ENCODE measurements around the gene ZDBF2. TPM values are rescaled to one million over a fixed set of nuclear protein-coding genes. Genes with fewer than 3 reads are reported as not detected.
"Not testable (repeated sequence)": the region's sequence is repeated elsewhere in the genome, so short reads cannot be mapped to it uniquely, and the experiment has no call there.

The ZDBF2 gene
- total RNA-seq, 1 donor from 2014 or later, result 8.1 TPM

DNA sequence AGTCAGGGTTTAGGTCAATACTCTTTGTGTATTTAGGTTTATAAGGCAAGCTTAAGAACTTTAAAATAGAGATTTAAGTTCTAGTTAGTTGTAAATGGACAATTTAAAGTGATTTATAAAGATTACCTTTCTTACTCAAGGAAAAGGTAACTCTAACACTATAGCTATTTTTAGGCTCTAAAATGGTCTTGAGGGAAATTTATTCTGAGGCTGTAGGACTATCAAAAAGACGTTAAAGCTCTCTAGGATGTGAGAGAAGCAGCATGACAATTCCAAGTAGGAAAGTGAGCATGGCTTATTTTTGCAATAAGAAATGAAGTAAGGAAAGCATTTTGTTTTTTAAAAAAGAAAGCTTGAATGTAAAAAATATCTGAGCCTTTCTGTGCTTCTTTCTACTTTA is 78.1 kb downstream of the ZDBF2 start:
- no peak for ATAC-seq
- TF ChIP-seq, protein P1, sequence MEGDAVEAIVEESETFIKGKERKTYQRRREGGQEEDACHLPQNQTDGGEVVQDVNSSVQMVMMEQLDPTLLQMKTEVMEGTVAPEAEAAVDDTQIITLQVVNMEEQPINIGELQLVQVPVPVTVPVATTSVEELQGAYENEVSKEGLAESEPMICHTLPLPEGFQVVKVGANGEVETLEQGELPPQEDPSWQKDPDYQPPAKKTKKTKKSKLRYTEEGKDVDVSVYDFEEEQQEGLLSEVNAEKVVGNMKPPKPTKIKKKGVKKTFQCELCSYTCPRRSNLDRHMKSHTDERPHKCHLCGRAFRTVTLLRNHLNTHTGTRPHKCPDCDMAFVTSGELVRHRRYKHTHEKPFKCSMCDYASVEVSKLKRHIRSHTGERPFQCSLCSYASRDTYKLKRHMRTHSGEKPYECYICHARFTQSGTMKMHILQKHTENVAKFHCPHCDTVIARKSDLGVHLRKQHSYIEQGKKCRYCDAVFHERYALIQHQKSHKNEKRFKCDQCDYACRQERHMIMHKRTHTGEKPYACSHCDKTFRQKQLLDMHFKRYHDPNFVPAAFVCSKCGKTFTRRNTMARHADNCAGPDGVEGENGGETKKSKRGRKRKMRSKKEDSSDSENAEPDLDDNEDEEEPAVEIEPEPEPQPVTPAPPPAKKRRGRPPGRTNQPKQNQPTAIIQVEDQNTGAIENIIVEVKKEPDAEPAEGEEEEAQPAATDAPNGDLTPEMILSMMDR (IDR thresholded peaks at IDR 0.05), result no peak
- no peaks in the 10 kb centered on the region for H3K4me1 ChIP-seq
- intact Hi-C loops (cut with DNase I), result no loop called here
- DNase-seq, result no peak
- no peak overlapping the region for H3K4me3 ChIP-seq
- H3K36me3 ChIP-seq, result no peaks in the 10 kb centered on the region
- H3K9me3 ChIP-seq, result no peaks in the 10 kb centered on the region
- no peaks in the 10 kb centered on the region for H3K27me3 ChIP-seq (ENCODE audit: low read depth)
- H3K27ac ChIP-seq, result no peak overlapping the region

DNA sequence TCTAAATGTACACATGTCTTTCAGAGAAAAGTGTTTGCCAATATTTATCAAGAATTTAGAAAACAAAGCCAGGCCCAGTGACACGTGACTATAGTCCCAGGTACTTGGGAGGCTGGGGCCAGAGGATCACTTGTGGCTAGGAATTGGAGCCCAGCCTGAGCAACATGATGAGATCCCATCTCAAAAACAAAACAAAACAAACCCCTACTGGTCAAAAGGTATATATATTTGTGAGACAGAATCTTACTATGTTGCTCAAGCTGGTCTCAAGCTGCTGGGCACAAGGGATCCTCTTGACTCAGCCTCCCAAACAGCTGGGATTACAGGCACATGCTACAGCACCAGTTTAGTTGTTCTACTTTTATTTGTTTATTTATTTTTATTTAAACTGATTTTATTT is 79.2 kb downstream of the ZDBF2 start:
- DNase-seq (no peak), ATAC-seq (no peak)
- Histone ChIP-seq H3K27me3 (ENCODE audit: low read depth) (no peaks in the 10 kb centered on the region), H3K27ac (no peak overlapping the region), H3K9me3 (no peaks in the 10 kb centered on the region), H3K4me1 (no peaks in the 10 kb centered on the region), H3K36me3 (no peaks in the 10 kb centered on the region), H3K4me3 (no peak overlapping the region)
- intact Hi-C loops (cut with DNase I), result no loop called here
- TF ChIP-seq, protein P1 (IDR thresholded peaks at IDR 0.05), result no peak

DNA sequence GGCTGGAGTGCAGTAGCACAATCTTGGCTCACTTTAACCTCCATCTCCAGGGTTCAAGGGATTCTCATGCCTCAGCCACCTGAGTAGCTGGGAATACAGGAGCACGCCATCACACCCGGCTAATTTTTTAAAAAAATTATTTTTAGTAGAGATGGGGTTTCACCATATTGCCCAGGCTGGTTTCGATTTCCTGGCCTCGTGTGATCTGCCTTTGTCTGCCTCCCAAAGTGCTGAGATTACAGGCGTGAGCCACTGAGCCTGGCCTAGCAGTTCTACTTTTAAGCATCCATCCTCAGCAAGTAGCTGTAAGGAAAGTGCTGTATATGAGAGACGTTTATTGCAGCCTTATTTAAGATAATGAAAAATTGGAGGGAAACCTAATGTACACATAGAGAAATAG is 79.7 kb downstream of the ZDBF2 start:
- no peaks in the 10 kb centered on the region for H3K4me1 ChIP-seq

DNA sequence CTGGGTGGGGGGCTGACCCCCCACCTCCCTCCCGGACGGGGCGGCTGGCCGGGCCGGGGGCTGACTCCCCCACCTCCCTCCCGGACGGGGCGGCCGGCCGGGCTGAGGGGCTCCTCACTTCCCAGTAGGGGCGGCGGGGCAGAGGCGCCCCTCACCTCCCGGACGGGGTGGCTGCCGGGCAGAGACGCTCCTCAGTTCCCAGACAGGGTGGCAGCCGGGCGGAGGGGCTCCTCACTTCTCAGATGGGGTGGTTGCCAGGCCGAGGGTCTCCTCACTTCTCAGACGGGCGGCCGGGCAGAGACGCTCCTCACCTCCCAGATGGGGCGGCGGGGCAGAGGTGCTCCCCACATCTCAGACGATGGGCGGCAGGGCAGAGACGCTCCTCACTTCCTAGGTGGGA is 82.4 kb downstream of the ZDBF2 start:
- ATAC-seq; H3K27ac ChIP-seq; H3K27me3 ChIP-seq (ENCODE audit: low read depth); H3K9me3 ChIP-seq; H3K4me1 ChIP-seq; H3K4me3 ChIP-seq; DNase-seq; H3K36me3 ChIP-seq; intact Hi-C loops (cut with DNase I): not testable (repeated sequence)

More for the DNA sequence above, 79.7 kb downstream of the ZDBF2 start:
- H3K36me3 ChIP-seq, result no peaks in the 10 kb centered on the region
- TF ChIP-seq, protein P1 (IDR thresholded peaks at IDR 0.05), result no peak
- no peak overlapping the region for H3K4me3 ChIP-seq
- no peaks in the 10 kb centered on the region for H3K27me3 ChIP-seq (ENCODE audit: low read depth)
- H3K27ac ChIP-seq, result no peak overlapping the region
- ATAC-seq, result no peak
- DNase-seq, result no peak
- no peaks in the 10 kb centered on the region for H3K9me3 ChIP-seq
- intact Hi-C loops (cut with DNase I), result no loop called here

DNA sequence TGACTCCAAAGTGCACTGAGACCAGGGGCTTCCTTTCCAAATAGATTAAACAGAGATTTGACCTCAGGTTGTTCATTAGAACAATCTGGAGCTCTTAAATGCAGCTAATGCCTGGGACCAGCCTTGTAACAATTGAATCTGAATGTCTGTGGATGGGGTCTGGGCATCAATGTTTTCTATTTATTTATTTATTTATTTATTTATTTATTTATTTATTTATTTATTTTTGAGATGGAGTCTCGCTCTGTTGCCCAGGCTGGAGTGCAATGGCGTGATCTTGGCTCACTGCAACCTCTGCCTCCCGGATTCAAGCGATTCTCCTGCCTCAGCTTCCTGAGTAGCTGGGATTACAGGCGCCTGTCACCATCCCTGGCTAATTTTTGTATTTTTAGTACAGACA is 86.4 kb downstream of the ZDBF2 start:
- intact Hi-C loops (cut with DNase I), result not testable (repeated sequence)

DNA sequence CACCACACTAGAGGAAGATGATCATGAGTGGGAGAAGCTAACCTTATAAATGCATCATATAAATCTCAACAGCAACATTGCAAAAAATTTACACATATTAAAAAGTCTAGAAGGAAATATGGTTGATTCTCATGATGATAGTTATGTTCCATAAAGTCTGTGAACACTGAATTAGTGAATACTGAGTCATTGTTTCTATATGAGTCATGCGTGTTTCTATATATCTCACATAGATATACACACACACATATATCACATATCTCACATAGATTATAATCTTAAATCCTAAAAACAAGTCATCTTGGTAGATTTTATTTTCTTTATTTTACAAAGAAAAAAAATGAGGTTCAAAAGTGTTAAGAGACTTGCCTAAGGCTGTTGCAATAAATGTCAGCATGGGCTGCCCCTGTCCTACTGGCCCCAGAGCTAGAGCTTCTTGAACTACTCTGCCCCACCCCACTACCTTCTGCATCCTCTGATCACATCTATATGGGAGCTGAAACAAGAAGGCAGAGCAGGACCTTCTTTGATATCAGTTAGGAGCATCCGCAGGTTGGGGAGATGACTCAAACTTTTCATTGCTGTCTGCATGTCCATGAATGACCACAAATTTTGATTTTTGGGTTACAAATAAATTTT is 87.1 kb downstream of the ZDBF2 start:
- Histone ChIP-seq H3K4me1 (no peaks in the 10 kb centered on the region), H3K27me3 (ENCODE audit: low read depth) (no peaks in the 10 kb centered on the region), H3K4me3 (no peak overlapping the region), H3K9me3 (no peaks in the 10 kb centered on the region), H3K27ac (no peak overlapping the region), H3K36me3 (no peaks in the 10 kb centered on the region)
- no peak for ATAC-seq
- intact Hi-C loops (cut with DNase I), result no loop called here
- DNase-seq, result no peak
- TF ChIP-seq, protein P1 (IDR thresholded peaks at IDR 0.05), result no peak

More for the DNA sequence above, 86.4 kb downstream of the ZDBF2 start:
- H3K4me3 ChIP-seq; H3K36me3 ChIP-seq; H3K4me1 ChIP-seq; ATAC-seq; H3K27me3 ChIP-seq (ENCODE audit: low read depth); DNase-seq; H3K9me3 ChIP-seq; H3K27ac ChIP-seq: not testable (repeated sequence)

Other genes with a start within 250 kb of the ZDBF2 start
- gene INO80D, start 188.5 kb upstream of the ZDBF2 start, total RNA-seq, result 26.0 TPM
- gene NDUFS1, start 115.2 kb upstream of the ZDBF2 start, total RNA-seq, result 58.2 TPM
- gene EEF1B2, start 114.8 kb upstream of the ZDBF2 start, total RNA-seq, result 408 TPM
- 2.5 TPM for gene ADAM23, start 168.9 kb downstream of the ZDBF2 start, total RNA-seq